GM10847 (cell line): Measurements from ENCODE around the gene ACSS1.

Experiments
- POLR2A ChIP-seq: IDR thresholded peaks from 2 replicates; pipeline ENCODE4 v1.6.1; 2011; ENCODE audit not compliant: insufficient read length; ENCODE audit errors: extremely low read depth

The ACSS1 gene

DNA sequence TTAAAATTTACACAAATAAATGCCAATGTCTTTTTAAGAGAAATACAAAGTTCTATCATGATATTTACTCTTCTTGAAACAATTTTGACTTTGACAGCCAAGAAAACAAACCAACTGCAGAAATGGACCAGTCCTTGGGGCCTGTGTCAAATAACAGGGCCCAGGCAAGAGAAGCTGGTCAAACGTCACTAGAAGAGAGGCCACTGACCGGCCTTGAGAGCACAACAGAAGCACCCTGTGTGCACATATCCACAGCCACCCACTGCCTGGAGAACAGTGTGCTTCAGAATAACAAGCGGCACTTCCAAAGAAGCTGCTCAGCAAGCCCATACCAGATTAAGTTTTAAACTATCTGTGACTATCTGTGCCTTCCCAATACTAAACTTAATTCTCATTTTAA is 80.1 kb downstream of the ACSS1 start:
- no peak for TF ChIP-seq POLR2A

DNA sequence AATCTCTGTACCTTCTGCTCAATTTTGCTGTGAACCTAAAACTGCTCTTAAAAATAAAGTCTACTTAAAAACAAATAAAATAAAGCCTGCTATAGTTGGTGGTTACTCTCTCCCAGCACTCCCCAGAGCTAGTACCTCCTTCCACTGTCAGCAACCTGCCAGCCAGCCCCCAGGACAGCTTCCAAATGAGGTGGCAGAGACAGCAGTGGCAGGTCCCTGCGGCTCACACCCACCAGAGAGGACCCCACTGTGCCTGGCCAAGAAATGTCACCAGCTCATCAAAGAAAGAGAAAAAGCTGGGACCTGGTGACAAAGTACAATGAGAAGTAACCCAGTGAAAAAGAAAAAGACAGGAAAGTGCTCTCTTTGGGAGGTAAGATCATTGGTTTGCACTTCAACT is 80.6 kb downstream of the ACSS1 start:
- TF ChIP-seq POLR2A = no peak

DNA sequence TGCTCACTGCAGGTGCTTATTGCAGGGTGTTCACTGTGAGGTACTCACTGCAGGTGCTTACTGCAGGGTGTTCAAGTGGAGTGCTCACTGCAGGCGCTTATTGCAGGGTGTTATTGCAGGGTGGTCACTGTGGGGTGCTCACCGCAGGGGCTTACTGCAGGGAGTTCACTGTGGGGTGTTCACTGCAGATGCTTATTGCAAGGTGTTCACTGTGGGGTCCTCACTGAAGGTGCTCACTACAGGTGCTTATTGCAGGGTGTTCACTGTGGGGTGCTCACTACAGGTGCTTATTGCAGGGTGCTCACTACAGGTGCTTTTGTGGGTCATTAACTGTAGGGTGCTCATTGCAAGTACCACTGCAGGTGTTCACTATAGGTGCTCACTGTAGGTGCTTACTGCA is 85.6 kb downstream of the ACSS1 start:
- no peak for TF ChIP-seq POLR2A

DNA sequence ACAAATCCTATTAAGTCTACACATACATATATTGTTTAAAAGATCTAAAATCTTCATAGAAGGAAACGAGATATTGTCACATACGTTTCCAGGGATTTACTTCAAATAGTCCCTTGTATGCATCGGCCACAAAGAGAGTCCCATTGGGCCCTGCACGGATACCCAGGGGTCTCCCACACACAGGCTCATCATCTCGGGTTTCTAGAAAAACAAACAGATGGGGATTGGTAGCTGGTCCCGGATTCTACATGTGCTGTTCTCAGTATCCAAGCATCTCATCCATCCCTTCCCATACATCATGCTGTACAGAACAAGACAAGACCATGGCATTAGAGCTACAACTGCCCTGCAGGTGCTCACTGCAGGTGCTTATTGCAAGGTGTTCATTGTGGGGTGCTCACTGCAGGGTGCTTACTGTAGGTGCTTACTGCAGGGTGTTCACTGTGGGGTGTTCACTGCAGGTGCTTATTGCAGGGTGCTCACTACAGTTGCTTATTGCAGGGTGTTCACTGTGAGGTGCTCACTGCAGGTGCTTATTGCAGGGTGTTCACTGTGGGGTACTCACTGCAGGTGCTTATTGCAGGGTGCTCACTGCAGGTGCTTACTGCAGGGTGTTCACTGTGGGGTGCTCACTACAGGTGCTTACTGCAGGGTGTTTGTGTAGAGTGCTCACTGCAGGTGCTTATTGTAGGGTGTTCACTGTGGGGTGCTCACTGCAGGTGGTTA is 86.4 kb downstream of the ACSS1 start:
- no peak for TF ChIP-seq POLR2A

DNA sequence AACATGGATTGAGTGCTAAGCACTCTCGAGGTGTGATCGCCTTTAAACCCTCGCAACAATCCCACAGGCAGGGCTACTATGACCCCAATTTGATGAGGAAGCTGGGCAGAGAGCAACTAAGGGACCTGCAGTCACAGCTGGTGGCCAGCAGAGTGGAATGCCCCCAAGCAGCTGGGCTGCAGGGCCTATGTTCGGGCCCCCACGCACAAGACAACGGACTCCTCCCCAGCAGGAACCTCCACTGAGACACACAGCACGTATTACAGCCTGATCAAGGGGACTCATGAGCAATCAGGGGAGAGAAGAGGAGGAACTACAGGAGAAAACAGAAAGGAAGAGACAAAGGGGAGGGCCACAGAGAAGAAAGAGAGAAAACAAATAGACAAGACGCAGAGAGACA is 87.2 kb downstream of the ACSS1 start:
- TF ChIP-seq POLR2A = no peak

DNA sequence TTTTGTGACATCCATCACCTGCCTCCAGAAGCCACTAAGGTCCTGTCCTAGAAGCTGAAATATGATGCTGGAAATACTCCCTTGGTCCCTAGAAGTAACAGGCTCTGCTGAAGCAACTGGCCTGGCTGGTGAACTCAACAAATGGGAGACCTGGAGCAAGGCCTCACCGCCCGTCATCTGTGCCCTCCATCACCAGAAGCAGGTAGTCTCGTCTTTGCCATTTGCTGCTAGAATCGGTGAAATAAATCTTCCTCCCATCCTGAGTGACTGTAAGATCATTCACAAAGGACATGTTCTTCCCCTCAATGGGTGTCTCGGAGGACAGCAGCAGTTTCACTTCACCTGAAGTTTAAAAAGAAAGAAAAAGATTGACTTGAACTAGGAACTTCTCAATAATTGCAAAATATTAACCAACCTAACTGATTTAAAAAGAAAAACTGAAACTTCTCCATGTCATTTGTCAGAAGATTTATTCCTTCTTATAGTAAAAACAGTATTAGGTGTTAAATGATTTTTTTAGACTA is 87.8 kb downstream of the ACSS1 start:
- no peak for TF ChIP-seq POLR2A

DNA sequence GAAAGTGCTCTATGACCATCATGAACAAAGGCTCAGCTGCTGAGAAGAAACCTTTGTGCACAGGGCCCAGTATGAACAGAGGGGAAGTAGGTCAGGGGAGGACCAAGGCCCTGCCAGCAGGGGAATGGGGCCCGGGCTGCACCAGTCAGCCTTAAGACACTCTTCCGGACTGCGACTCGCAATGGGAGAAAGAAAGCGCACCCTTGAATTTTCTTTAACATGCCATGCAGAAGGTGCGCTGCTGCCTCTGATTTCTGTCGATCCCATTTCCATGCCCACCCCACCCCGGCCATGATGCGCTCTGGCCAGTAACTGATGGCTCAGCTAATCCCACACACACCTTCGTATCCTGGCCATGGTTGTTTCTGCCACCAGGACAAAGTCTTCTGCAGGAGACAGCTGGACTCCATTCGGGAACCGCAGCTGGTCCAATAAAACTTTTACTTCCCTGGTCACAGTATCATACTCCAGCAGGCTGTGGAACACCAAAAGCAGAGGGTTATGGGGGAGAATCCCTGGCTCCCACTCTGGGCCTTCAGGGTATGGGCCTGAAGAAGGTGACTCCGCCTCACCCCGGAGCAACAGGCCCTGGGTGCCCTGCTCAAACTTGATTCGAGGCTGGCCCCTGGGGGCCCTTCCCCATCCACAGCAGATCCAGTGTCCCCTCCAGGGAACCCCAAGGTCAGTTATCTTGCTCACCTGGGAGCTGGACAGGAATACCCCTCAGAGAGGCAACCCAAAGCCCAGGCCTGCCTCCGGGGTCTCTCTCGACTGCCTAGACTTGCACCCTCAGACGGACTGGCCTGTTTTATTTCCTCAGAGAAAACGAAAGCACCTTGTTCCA is 88.5 kb downstream of the ACSS1 start:
- TF ChIP-seq POLR2A = no peak

DNA sequence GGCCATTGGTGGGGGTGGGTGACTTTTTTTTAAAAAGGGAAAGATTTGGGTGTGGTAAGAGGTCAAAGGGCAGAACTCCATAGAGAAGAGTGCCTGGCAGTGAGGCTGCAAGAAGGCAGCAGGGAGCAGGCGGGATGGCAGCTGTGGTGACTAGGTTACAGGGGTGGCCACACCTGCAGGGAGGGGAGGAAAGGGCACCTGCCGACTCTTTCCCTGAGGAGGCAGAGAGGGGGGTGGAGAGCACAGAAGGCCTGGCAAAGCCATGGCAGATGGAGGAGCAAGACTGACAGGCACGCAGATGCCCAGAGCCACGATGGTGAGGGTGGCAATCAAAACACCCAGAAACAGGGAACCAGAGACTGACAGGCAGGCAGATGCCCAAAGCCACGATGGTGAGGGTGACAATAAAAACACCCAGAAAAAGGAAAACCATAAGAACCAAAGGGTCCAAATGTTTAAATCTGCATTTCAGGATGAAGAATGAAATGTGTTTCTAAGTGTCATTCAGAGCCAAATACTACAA is 89.6 kb downstream of the ACSS1 start:
- no peak for TF ChIP-seq POLR2A

DNA sequence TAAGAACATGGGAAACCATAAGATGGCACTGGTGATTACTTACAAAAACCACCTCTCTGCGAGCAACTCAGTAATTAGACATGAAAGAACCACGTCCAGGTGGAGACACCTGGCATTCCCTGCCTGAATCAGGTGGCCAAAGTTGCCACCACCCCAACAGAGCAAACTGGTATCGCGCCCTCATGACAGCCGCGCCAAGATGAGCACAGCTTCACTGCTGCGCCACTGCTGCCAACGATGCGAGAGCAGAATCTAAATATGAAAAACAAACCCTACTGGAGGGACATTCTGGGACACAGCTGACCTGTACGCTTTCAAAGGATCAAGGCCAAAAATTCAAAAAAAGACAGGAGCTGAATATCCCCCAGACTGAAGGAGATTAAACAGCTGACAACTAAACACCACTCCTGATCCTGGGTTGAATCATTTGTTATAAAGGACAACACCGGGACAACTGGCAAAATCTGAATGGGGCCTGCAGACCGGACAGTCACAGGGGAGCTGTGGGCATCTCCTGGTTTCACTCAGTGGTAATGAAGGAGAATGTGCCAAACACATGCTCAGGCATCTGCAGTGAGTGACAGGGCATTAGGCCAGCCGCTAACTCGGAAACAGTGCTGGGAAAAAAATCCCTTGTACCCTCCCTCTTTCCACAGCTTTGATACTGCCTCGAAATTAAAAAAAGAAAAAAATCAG is 91.5 kb downstream of the ACSS1 start:
- no peak for TF ChIP-seq POLR2A

DNA sequence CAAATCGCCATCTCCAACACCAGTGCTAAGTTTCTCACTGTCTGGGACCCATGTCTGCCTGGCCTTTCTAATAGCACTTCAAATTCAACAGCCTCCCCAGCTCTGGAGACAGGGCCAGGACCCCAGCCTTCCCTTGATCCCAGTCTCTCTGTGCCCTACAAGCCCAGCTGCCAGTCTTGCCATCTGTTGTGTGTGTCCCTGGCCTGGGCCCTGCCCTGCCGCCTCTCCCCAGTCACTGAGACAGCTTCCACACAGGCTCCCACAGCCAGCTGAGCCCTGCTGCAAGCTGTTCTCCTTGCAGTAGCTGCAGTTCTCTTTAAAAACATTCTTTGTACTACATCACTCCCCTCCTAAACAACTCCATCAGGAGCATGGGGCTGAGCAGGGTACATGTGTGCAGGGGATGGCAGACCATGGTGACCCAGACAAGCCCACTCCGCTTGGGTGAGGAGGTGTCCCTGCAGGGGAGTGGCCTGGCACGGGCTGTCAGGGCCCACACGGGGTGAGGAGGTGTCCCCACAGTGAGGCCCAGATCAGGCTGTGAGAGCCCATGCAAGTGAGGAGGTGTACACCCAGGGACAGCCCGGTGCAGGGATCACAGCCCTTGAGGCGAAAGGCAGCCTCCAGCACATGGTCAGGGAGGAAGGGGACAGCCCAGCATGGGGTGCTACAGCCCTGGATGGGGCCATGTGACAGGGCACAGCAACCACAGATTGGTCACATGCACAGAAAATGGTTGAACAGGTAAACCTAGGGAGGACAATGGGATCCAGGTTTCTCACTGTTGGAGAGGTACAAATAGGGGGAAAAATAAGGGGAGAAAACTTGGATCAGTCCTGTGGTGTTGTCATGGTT is 92.6 kb downstream of the ACSS1 start:
- no peak for TF ChIP-seq POLR2A

DNA sequence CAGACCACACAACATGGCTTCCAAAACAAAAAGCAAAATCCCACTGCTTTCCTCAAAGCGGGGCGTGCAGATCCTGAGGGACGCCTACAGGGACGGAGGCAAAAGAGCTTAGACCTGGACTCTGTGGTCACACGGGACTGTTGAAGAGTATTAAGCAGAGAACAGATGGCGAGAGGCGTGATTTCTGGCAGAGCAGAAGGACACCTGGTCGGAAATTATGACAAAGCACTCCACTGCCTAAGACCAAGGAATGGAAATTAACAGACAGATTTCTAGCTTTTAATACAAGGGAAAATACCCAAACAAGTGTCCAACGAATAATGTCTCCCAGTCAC is 93.5 kb downstream of the ACSS1 start:
- no peak for TF ChIP-seq POLR2A

DNA sequence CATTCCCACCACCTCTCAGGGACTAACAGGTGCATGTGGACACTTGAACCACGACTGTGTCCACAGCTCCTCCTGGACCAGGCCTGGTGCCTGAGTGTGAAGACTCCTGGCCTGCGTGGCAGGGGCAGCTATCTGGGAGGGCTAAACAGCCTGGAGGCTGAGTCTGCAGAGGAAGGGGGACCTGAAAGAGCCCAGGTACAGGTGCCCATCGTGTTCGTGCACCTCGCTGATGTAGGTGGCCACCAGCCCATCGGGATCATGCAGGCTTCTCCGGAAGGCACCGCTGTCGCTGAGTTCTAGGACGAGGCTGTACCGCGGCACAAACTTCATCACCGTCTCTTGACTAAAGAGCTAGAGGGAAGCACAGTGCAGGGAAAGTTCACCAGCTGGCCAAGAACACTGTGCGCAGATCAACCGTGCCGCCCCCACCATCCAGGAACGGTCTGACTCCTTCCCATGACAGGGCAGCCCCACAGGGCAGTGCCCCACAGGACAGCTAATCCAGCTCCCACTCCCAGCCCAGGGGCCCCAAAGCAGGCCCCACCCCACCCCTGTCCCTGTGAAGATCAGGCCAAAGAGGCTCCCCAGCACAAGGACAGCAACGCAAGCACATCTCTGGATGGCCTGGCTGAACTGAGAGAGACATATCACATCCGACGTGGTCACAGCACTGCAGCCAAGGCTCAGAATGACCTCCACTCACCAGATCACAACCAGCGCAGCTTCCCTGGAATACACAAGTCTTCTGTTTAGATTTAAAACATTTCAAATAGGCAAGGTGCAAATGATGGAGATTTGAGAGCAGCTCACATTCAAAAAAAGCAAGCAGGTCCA is 94.0 kb downstream of the ACSS1 start:
- TF ChIP-seq POLR2A = no peak

DNA sequence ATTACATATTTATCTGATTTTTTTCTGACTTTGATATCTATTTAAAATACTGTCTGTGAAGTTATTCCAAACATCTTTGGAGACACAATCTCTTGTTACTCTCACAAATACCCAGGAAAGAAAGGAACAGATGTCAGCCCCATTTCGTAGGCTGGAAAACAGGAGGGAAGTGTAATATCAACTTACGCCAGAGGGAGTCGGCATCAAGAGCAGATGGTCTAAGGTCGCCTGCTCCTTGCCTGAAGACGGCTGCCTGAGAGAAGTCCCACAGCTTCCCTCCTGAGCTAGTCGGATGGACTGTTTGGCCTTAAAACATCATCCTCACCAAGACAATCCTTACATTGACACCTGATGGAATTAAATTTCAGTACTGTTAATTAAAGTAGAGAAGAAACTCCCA is 95.4 kb downstream of the ACSS1 start:
- no peak for TF ChIP-seq POLR2A

DNA sequence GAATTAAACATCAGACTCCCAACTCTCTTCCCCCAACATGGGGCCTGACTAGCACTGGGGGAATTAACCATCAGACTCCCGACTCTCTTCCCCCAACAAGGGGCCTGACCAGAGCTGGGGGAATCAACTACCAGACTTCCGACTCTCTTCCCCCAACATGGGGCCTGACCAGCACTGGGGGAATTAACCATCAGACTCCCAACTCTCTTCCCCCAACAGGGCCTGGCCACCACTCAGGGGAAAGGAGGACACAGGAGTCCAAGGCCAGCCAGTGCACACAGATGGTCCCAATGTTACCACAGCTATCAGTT is 95.8 kb downstream of the ACSS1 start:
- TF ChIP-seq POLR2A = no peak

DNA sequence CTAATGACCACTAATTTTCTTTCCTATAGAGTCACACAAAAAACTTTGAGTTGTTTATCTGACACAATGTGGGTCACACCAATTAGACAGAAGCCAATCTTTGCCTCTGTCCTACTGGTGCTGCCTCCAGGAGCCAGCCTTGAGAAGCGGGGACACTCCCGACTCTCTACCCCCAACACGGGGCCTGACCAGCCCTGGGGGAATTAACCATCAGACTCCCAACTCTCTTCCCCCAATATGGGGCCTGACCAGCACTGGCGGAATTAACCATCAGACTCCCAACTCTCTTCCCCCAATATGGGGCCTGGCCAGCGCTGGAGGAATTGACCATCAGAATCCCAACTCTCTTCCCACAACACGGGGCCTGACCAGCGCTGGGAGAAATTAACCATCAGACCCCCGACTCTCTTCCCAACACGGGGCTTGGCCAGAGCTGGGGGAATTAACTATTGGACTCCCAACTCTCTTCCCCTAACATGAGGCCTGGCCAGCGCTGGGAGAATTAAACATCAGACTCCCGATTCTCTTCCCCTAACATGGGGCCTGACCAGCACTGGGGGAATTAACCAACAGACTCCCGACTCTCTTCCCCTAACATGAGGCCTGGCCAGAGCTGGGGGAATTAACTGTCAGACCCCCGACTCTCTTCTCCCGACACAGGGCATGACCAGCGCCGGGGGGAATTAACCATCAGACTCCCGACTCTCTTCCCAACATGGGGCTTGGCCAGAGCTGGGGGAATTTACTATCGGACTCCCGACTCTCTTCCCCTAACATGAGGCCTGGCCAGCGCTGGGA is 96.4 kb downstream of the ACSS1 start:
- TF ChIP-seq POLR2A = no peak
